Keratinocyte (primary cell): ENCODE measurements around the gene PPP1R2B. TPM values are rescaled to one million over a fixed set of nuclear protein-coding genes. Genes with fewer than 3 reads are reported as not detected.

Source experiments
- DNase-seq: peaks from one replicate; pipeline ENCODE4 v3.0.0-alpha.2; 2011; ENCODE audit warnings: low read depth, missing footprints, low spot score
- FAIRE-seq: peaks from 2 replicates; lab custom pipeline; 2011; peaks lifted over from hg19 to GRCh38; lab: Jason Lieb, UNC
- H2AFZ ChIP-seq: 2 replicates; pipeline ENCODE4 v1.6.0; 2012; ENCODE audit warnings: low read length, control low read depth, inconsistent platforms; ENCODE audit not compliant: control insufficient read depth
- H3K27ac ChIP-seq: 2 replicates; pipeline ENCODE4 v1.5.1; 2011; ENCODE audit warnings: low read length; ENCODE audit not compliant: control insufficient read depth, insufficient read depth
- H3K27me3 ChIP-seq: 3 replicates; pipeline ENCODE4 v1.6.0; 2011; ENCODE audit warnings: low read length; ENCODE audit not compliant: control insufficient read depth, insufficient read depth; ENCODE audit errors: extremely low read depth
- H3K36me3 ChIP-seq, 2 experiments: 2 replicates in 1 of 2; 3 replicates in 1 of 2; pipeline ENCODE4 v1.5.1; 2011; ENCODE audit warnings: low read length in 2 of 2, mild to moderate bottlenecking in 1 of 2; ENCODE audit not compliant: control insufficient read depth in 2 of 2, insufficient read depth in 2 of 2; ENCODE audit errors: extremely low read depth in 1 of 2
- H3K4me1 ChIP-seq: 3 replicates; pipeline ENCODE4 v1.5.1; 2011; ENCODE audit warnings: low read length; ENCODE audit not compliant: control insufficient read depth, insufficient read depth; ENCODE audit errors: extremely low read depth
- H3K4me2 ChIP-seq: 3 replicates; pipeline ENCODE4 v1.6.0; 2011; ENCODE audit warnings: low read depth, low read length; ENCODE audit not compliant: control insufficient read depth, insufficient read depth; ENCODE audit errors: extremely low read depth
- H3K4me3 ChIP-seq, 3 experiments: fragments of 200-600 bp in 1 of 3; sonication (generic) in 1 of 3; 2 replicates in 2 of 3; 3 replicates in 1 of 3; pipeline ENCODE4 v1.5.1; 2011 to 2016; ENCODE audit warnings: low read length in 3 of 3, mild to moderate bottlenecking in 3 of 3, control low read depth in 2 of 3, inconsistent platforms in 1 of 3, low read depth in 1 of 3, mixed read lengths in 1 of 3, mixed run types in 1 of 3, moderate library complexity in 1 of 3; ENCODE audit not compliant: control insufficient read depth in 2 of 3, insufficient read depth in 2 of 3; ENCODE audit errors: extremely low read depth in 1 of 3
- H3K79me2 ChIP-seq: 2 replicates; pipeline ENCODE4 v1.6.0; 2012; ENCODE audit warnings: low read length; ENCODE audit not compliant: control insufficient read depth, insufficient read depth
- H3K9ac ChIP-seq: 3 replicates; pipeline ENCODE4 v1.6.0; 2011; ENCODE audit warnings: low read length; ENCODE audit not compliant: control insufficient read depth, insufficient read depth; ENCODE audit errors: extremely low read depth
- H3K9me1 ChIP-seq: 3 replicates; pipeline ENCODE4 v1.6.0; 2011; ENCODE audit warnings: low read length; ENCODE audit not compliant: control insufficient read depth, insufficient read depth; ENCODE audit errors: extremely low read depth
- H3K9me3 ChIP-seq: 2 replicates; pipeline ENCODE4 v1.5.1; 2012; ENCODE audit warnings: low read depth, low read length; ENCODE audit not compliant: control insufficient read depth
- H4K20me1 ChIP-seq: 3 replicates; pipeline ENCODE4 v1.6.0; 2011; ENCODE audit warnings: low read length; ENCODE audit not compliant: control insufficient read depth, insufficient read depth; ENCODE audit errors: extremely low read depth
- EZH2 ChIP-seq: IDR thresholded peaks from one replicate; pipeline ENCODE4 v1.6.1; 2012; ENCODE audit warnings: inconsistent platforms, mild to moderate bottlenecking, low read length, moderate library complexity
- dilution Hi-C: fragments of 300-500 bp; cut with MboI; formaldehyde crosslinking; loops from one replicate; pipeline ENCODE4 v1.7.0; 2020; ENCODE audit warnings: low sequenced_read_pairs; ENCODE audit not compliant: extremely low pct_ligation_motif_present
- polyA plus RNA-seq, 5 experiments: library from polyadenylated mRNA; depleted of rRNA in 3 of 5; stranded (reverse) in 3 of 5; stranded (forward) in 1 of 5; unstranded in 1 of 5; fragments of >200 nt; gene quantifications; 1 replicate in 1 of 5; 2 replicates in 3 of 5; 3 replicates in 1 of 5; pipeline versions ENCODE4 v1.2.1 to v1.2.3, GENCODE V29; 2011 to 2012; ENCODE audit warnings: missing spikeins in 2 of 5, low read depth in 1 of 5, low replicate concordance in 1 of 5
- TF ChIP-seq, protein P1 (sequence below), 3 experiments: IDR thresholded peaks in 1 of 3; conservative IDR thresholded peaks in 1 of 3; optimal IDR thresholded peaks in 1 of 3; 2 replicates in 2 of 3; 3 replicates in 1 of 3; pipeline versions ENCODE3 to v1.5.1; 2011; ENCODE audit warnings: low read length in 3 of 3, mild to moderate bottlenecking in 3 of 3, moderate library complexity in 2 of 3, control low read depth in 1 of 3, inconsistent platforms in 1 of 3; ENCODE audit not compliant: insufficient read depth in 2 of 3; ENCODE audit errors: extremely low read depth in 1 of 3

PPP1R2B gene
- polyA plus RNA-seq, 1 donor (not counting 4 experiments of a cell fraction or from before 2014, with no cell fraction given), result 0.05 TPM

DNA sequence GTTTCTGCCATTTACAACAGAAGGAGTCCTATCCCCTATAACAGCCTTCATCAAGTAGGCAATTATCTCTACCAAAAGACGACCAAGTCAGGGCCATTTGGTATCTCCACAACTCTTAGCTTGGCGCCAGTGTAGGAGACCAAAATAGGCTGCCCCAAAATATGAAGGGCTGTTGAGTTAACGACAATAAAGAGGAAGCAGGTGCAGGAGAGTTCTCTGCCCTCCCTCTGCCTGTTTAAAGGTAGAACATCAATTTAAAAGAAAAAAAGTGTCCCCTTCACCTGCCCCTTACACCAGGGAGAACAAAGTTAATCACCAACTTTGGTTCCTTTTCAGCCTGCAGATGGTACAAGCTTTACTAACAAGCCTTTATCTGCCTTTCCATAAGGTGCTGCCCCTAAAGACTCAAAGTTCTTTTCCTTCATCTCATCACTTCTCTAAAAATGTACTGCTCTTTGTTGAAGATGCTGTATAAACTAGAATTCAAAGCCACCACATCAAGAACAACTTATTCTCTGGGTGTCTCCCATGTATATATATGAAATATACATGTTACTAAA, 33.3 kb downstream of the PPP1R2B start:
- H3K4me3 ChIP-seq, result no peak overlapping the region
- no peaks in the 10 kb centered on the region for H3K27me3 ChIP-seq
- H2AFZ ChIP-seq, result no peak overlapping the region
- DNase-seq, result no peak
- H3K27ac ChIP-seq, result no peak overlapping the region
- no peaks in the 10 kb centered on the region for H3K36me3 ChIP-seq
- H3K9me3 ChIP-seq, result no peaks in the 10 kb centered on the region
- no peak overlapping the region for H3K9ac ChIP-seq
- dilution Hi-C loops, result no loop called here
- no peak for FAIRE-seq
- TF ChIP-seq, protein P1, sequence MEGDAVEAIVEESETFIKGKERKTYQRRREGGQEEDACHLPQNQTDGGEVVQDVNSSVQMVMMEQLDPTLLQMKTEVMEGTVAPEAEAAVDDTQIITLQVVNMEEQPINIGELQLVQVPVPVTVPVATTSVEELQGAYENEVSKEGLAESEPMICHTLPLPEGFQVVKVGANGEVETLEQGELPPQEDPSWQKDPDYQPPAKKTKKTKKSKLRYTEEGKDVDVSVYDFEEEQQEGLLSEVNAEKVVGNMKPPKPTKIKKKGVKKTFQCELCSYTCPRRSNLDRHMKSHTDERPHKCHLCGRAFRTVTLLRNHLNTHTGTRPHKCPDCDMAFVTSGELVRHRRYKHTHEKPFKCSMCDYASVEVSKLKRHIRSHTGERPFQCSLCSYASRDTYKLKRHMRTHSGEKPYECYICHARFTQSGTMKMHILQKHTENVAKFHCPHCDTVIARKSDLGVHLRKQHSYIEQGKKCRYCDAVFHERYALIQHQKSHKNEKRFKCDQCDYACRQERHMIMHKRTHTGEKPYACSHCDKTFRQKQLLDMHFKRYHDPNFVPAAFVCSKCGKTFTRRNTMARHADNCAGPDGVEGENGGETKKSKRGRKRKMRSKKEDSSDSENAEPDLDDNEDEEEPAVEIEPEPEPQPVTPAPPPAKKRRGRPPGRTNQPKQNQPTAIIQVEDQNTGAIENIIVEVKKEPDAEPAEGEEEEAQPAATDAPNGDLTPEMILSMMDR (optimal IDR thresholded peaks at IDR 0.05 in 1 of 3, IDR thresholded peaks at IDR 0.05 in 1 of 3, conservative IDR thresholded peaks at IDR 0.05 in 1 of 3; ENCODE audit: extremely low read depth in 1 of 3, insufficient read depth in 2 of 3, low read length in 3 of 3), result no peak
- TF ChIP-seq EZH2, result no peak
- H3K4me1 ChIP-seq, result no peaks in the 10 kb centered on the region
- no peaks in the 10 kb centered on the region for H3K79me2 ChIP-seq
- H3K9me1 ChIP-seq, result no peaks in the 10 kb centered on the region
- H3K4me2 ChIP-seq, result no peak overlapping the region
- no peaks in the 10 kb centered on the region for H4K20me1 ChIP-seq

DNA sequence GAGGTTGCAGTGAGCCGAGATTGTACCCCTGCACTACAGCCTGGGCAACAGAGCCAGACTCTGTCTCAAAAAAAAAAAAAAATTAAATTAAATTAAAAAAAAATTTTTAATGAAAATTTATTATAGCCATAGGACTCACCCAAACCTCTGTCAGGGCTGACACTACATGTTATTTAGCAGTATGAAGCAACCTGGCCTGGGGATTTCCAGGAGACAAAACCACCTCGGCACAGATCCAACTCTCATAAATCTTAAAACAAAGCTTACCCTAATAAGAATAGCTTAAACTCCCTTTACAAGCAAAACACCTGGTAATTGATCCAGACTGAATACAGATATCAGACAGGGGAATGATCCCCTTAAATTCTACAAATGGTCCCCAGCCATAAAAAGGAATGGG, 38.4 kb downstream of the PPP1R2B start:
- no peak overlapping the region for H3K27ac ChIP-seq
- dilution Hi-C loops, result no loop called here
- H3K4me3 ChIP-seq, result no peak overlapping the region
- H3K4me2 ChIP-seq, result no peak overlapping the region
- H3K36me3 ChIP-seq, result no peaks in the 10 kb centered on the region
- TF ChIP-seq, protein P1 (optimal IDR thresholded peaks at IDR 0.05 in 1 of 3, IDR thresholded peaks at IDR 0.05 in 1 of 3, conservative IDR thresholded peaks at IDR 0.05 in 1 of 3; ENCODE audit: extremely low read depth in 1 of 3, insufficient read depth in 2 of 3, low read length in 3 of 3), result no peak
- TF ChIP-seq EZH2, result no peak
- H3K9ac ChIP-seq, result no peak overlapping the region
- H3K79me2 ChIP-seq, result no peaks in the 10 kb centered on the region
- no peak overlapping the region for H2AFZ ChIP-seq
- DNase-seq (no peak), FAIRE-seq (no peak)
- H3K9me3 ChIP-seq, result no peaks in the 10 kb centered on the region
- H4K20me1 ChIP-seq, result no peaks in the 10 kb centered on the region
- no peaks in the 10 kb centered on the region for H3K9me1 ChIP-seq
- H3K27me3 ChIP-seq, result no peaks in the 10 kb centered on the region
- H3K4me1 ChIP-seq, result no peaks in the 10 kb centered on the region
